H9 (cell line): ENCODE measurements around the gene PDE4B. TPM values are rescaled to one million over a fixed set of nuclear protein-coding genes. Genes with fewer than 3 reads are reported as not detected.

Experiments
- DNase-seq: peaks from one replicate; pipeline ENCODE4 v3.0.0-alpha.2; 2017
- H2AFZ ChIP-seq: one replicate; pipeline ENCODE4 v1.6.1; 2013; ENCODE audit warnings: mild to moderate bottlenecking, low read length, control low read depth, moderate library complexity
- H2AK5ac ChIP-seq: 2 replicates; pipeline ENCODE4 v1.6.1; 2013; ENCODE audit warnings: low read length, control low read depth, mixed read lengths; ENCODE audit not compliant: insufficient read length
- H2BK120ac ChIP-seq: one replicate; pipeline ENCODE4 v1.6.1; 2013; ENCODE audit warnings: low read depth, mild to moderate bottlenecking, low read length, control low read depth, inconsistent platforms; ENCODE audit not compliant: poor library complexity, severe bottlenecking
- H2BK12ac ChIP-seq: 2 replicates; pipeline ENCODE4 v1.6.1; 2013; ENCODE audit warnings: low read length, control low read depth, mixed read lengths, low read depth; ENCODE audit not compliant: insufficient read length
- H2BK15ac ChIP-seq: 2 replicates; pipeline ENCODE4 v1.6.1; 2013; ENCODE audit warnings: low read depth, low read length, control low read depth
- H2BK20ac ChIP-seq: one replicate; pipeline ENCODE4 v1.6.1; 2013; ENCODE audit warnings: low read depth, mild to moderate bottlenecking, low read length, control low read depth, inconsistent platforms; ENCODE audit not compliant: poor library complexity, severe bottlenecking
- H2BK5ac ChIP-seq: 2 replicates; pipeline ENCODE4 v1.6.1; 2013; ENCODE audit warnings: low read length, control low read depth, mixed read lengths; ENCODE audit not compliant: insufficient read length
- H3K14ac ChIP-seq: 2 replicates; pipeline ENCODE4 v1.6.1; 2013; ENCODE audit warnings: low read length, control low read depth; ENCODE audit not compliant: insufficient read depth
- H3K18ac ChIP-seq: 2 replicates; pipeline ENCODE4 v1.6.1; 2013; ENCODE audit warnings: low read depth, mild to moderate bottlenecking, mixed read lengths, low read length, control low read depth; ENCODE audit not compliant: insufficient read length
- H3K23ac ChIP-seq: 2 replicates; pipeline ENCODE4 v1.6.1; 2013; ENCODE audit warnings: low read length, control low read depth, mixed read lengths, low read depth; ENCODE audit not compliant: insufficient read length
- H3K23me2 ChIP-seq: 2 replicates; pipeline ENCODE4 v1.6.1; 2013; ENCODE audit warnings: low read depth, mild to moderate bottlenecking, mixed read lengths, low read length, control low read depth; ENCODE audit not compliant: insufficient read length, poor library complexity, severe bottlenecking
- H3K27ac ChIP-seq: 2 replicates; pipeline ENCODE4 v1.5.1; 2013; ENCODE audit warnings: low read length, control low read depth, mixed read lengths, low read depth; ENCODE audit not compliant: insufficient read length
- H3K27me3 ChIP-seq: 2 replicates; pipeline ENCODE4 v1.6.1; 2013; ENCODE audit warnings: low read length, control low read depth, inconsistent platforms; ENCODE audit not compliant: insufficient read depth
- H3K4ac ChIP-seq: 2 replicates; pipeline ENCODE4 v1.6.1; 2013; ENCODE audit warnings: low read depth, mild to moderate bottlenecking, control low read depth, inconsistent platforms, low read length, moderate library complexity
- H3K4me1 ChIP-seq: 2 replicates; pipeline ENCODE4 v1.6.1; 2013; ENCODE audit warnings: low read length, control low read depth, inconsistent platforms; ENCODE audit not compliant: insufficient read depth
- H3K4me2 ChIP-seq: 2 replicates; pipeline ENCODE4 v1.6.1; 2013; ENCODE audit warnings: low read length, control low read depth, mixed read lengths; ENCODE audit not compliant: insufficient read length, insufficient read depth
- H3K56ac ChIP-seq: 2 replicates; pipeline ENCODE4 v1.6.1; 2013; ENCODE audit warnings: low read depth, mild to moderate bottlenecking, mixed read lengths, low read length, control low read depth; ENCODE audit not compliant: insufficient read length
- H3K79me1 ChIP-seq: 2 replicates; pipeline ENCODE4 v1.6.1; 2013; ENCODE audit warnings: low read depth, mild to moderate bottlenecking, moderate library complexity, low read length, control low read depth, inconsistent platforms; ENCODE audit not compliant: insufficient read depth, poor library complexity, severe bottlenecking
- H3K79me2 ChIP-seq: 2 replicates; pipeline ENCODE4 v1.6.1; 2013; ENCODE audit warnings: low read length, control low read depth, inconsistent platforms; ENCODE audit not compliant: insufficient read depth
- H3K9ac ChIP-seq: 2 replicates; pipeline ENCODE4 v1.6.1; 2013; ENCODE audit warnings: low read length, control low read depth, mixed read lengths; ENCODE audit not compliant: insufficient read length; ENCODE audit errors: extremely low read depth
- H3K9me3 ChIP-seq: one replicate; pipeline ENCODE4 v1.6.1; 2013; ENCODE audit warnings: low read depth, low read length, inconsistent platforms; ENCODE audit not compliant: control insufficient read depth
- H3T11ph ChIP-seq: one replicate; pipeline ENCODE4 v1.6.1; 2013; ENCODE audit warnings: mild to moderate bottlenecking, low read length, control low read depth, inconsistent platforms
- H4K20me1 ChIP-seq: one replicate; pipeline ENCODE4 v1.6.1; 2013; ENCODE audit not compliant: control insufficient read depth, insufficient read length, insufficient read depth
- H4K5ac ChIP-seq: 2 replicates; pipeline ENCODE4 v1.6.1; 2013; ENCODE audit warnings: low read depth, mild to moderate bottlenecking, mixed read lengths, low read length, control low read depth; ENCODE audit not compliant: insufficient read length
- H4K8ac ChIP-seq: replicated peaks from 2 replicates; pipeline ENCODE4 v1.6.1; 2013; ENCODE audit warnings: low read length, control low read depth, mixed read lengths, low read depth; ENCODE audit not compliant: insufficient read length
- H4K91ac ChIP-seq: 2 replicates; pipeline ENCODE4 v1.6.1; 2013; ENCODE audit warnings: low read depth, mild to moderate bottlenecking, moderate library complexity, mixed read lengths, low read length, control low read depth; ENCODE audit not compliant: insufficient read length
- H3K27ac Mint-ChIP-seq, 3 experiments: 2 replicates in 2 of 3; 3 replicates in 1 of 3; pipeline ENCODE4 v1.8.0; 2020 to 2021; ENCODE audit warnings: mixed read lengths in 3 of 3, mild to moderate bottlenecking in 1 of 3, moderate library complexity in 1 of 3
- H3K27me3 Mint-ChIP-seq: 2 replicates; pipeline ENCODE4 v1.8.0; 2021; ENCODE audit warnings: low read depth, mild to moderate bottlenecking, moderate library complexity, mixed read lengths
- H3K36me3 Mint-ChIP-seq, 3 experiments: 2 replicates in 2 of 3; 3 replicates in 1 of 3; pipeline ENCODE4 v1.8.0; 2020 to 2021; ENCODE audit warnings: low read depth in 3 of 3, mixed read lengths in 3 of 3; ENCODE audit not compliant: insufficient read depth in 1 of 3
- H3K4me1 Mint-ChIP-seq, 2 experiments: 2 replicates each; pipeline ENCODE4 v1.8.0; 2020; ENCODE audit warnings: mixed read lengths in 2 of 2
- H3K4me3 Mint-ChIP-seq, 2 experiments: 2 replicates in 1 of 2; 3 replicates in 1 of 2; pipeline ENCODE4 v1.8.0; 2020 to 2021; ENCODE audit warnings: mild to moderate bottlenecking in 2 of 2, mixed read lengths in 2 of 2, moderate library complexity in 1 of 2
- H3K9me3 Mint-ChIP-seq, 2 experiments: 2 replicates in 1 of 2; 3 replicates in 1 of 2; pipeline ENCODE4 v1.8.0; 2020; ENCODE audit warnings: mild to moderate bottlenecking in 2 of 2, mixed read lengths in 2 of 2, moderate library complexity in 1 of 2
- WGBS: extraction: QIAGEN DNeasy Blood & Tissue Kit; methylation state at CpG from one replicate; pipeline ENCODE4 v1.1.7; 2013; ENCODE audit warnings: missing lambda C conversion rate, low lambda C conversion rate, mixed read lengths; ENCODE audit not compliant: insufficient read length; ENCODE audit errors: extremely low coverage; 5-methylcytosine and 5-hydroxymethylcytosine counted together
- total RNA-seq: library from RNA; stranded (reverse); gene quantifications from 2 replicates; pipeline ENCODE4 v1.2.1, GENCODE V29; 2021
- TF ChIP-seq, protein P1 (sequence below): fragments of 200-600 bp; sonication (generic); conservative IDR thresholded peaks from 3 replicates; pipeline ENCODE4 v1.8.0; 2021; ENCODE audit warnings: antibody characterized with exemption, mild to moderate bottlenecking

Gene PDE4B
- total RNA-seq, 1 experiment from 2014 or later, result 19.8 TPM

DNA sequence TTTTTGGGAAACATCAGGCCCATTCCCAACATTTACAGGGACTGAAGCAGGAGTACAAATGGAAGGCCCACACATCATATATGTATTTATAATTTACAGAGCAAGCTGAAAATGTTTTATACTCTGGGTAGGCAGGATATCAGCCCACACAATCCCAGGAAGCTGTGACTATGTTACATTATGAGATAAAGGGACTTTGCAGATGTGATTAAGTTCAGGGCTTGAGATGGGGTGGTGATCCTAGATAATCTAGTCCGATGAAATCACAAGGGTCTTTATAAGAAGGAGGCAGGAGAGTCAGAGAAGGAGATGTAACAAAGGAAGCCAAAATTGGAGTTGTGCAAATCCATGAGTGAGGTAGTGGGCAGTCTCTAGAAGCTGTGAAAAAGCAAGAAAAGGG, 160.5 kb downstream of the PDE4B start:
- Histone ChIP-seq H3K4me2 (no peak overlapping the region), H3K4ac (no peak overlapping the region), H4K8ac (no peak overlapping the region), H2BK5ac (no peak overlapping the region), H3K9me3 (no peaks in the 10 kb centered on the region), H3K79me2 (no peaks in the 10 kb centered on the region), H3K4me1 (no peaks in the 10 kb centered on the region), H2AFZ (no peak overlapping the region), H2BK15ac (no peak overlapping the region), H3K23ac (no peak overlapping the region), H3K23me2 (no peaks in the 10 kb centered on the region), H2BK12ac (no peak overlapping the region), H3K14ac (no peak overlapping the region), H3K9ac (no peak overlapping the region), H3K27ac (no peak overlapping the region), H3K18ac (no peak overlapping the region), H3T11ph (no peak overlapping the region), H3K56ac (no peak overlapping the region), H2BK20ac (no peak overlapping the region), H4K5ac (no peak overlapping the region), H4K91ac (no peak overlapping the region), H4K20me1 (no peaks in the 10 kb centered on the region), H3K27me3 (no peaks in the 10 kb centered on the region), H2BK120ac (no peak overlapping the region), H3K79me1 (no peaks in the 10 kb centered on the region), H2AK5ac (no peak overlapping the region)
- Mint-ChIP-seq H3K4me3 (no peak overlapping the region), H3K27ac (no peak overlapping the region; a peak in 1 of 7 replicates), H3K4me1 (no peaks in the 10 kb centered on the region), H3K36me3 (no peaks in the 10 kb centered on the region), H3K27me3 (no peaks in the 10 kb centered on the region), H3K9me3 (no peaks in the 10 kb centered on the region)
- DNase-seq, result no peak
- WGBS, result no CpG with 5 or more reads among the region's 1 CpG
- TF ChIP-seq, protein P1, sequence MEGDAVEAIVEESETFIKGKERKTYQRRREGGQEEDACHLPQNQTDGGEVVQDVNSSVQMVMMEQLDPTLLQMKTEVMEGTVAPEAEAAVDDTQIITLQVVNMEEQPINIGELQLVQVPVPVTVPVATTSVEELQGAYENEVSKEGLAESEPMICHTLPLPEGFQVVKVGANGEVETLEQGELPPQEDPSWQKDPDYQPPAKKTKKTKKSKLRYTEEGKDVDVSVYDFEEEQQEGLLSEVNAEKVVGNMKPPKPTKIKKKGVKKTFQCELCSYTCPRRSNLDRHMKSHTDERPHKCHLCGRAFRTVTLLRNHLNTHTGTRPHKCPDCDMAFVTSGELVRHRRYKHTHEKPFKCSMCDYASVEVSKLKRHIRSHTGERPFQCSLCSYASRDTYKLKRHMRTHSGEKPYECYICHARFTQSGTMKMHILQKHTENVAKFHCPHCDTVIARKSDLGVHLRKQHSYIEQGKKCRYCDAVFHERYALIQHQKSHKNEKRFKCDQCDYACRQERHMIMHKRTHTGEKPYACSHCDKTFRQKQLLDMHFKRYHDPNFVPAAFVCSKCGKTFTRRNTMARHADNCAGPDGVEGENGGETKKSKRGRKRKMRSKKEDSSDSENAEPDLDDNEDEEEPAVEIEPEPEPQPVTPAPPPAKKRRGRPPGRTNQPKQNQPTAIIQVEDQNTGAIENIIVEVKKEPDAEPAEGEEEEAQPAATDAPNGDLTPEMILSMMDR, result no peak
